GM12878 (cell line): Measurements from ENCODE around the gene NACC1. TPM values are rescaled to one million over a fixed set of nuclear protein-coding genes. Genes with fewer than 3 reads are reported as not detected.

Experiments used
- CEBPZ ChIP-seq: fragments of 150-350 bp; IDR thresholded peaks from 2 replicates; pipeline ENCODE4 v1.6.1; 2016; ENCODE audit warnings: low read depth, low read length
- CREM ChIP-seq: IDR thresholded peaks from 2 replicates; pipeline ENCODE4 v1.6.1; 2014; ENCODE audit warnings: antibody characterized with exemption, low read depth
- E4F1 ChIP-seq: fragments of 450-650 bp; IDR thresholded peaks from 2 replicates; pipeline ENCODE4 v1.6.1; 2018; ENCODE audit warnings: borderline replicate concordance, mild to moderate bottlenecking; ENCODE audit not compliant: partially characterized antibody
- ESRRA ChIP-seq: IDR thresholded peaks from 2 replicates; pipeline ENCODE4 v1.6.1; 2012; ENCODE audit warnings: mild to moderate bottlenecking, low read length, improper control_type of control experiment
- HDAC2 ChIP-seq: fragments of 200-600 bp; sonication (generic); IDR thresholded peaks from 2 replicates; pipeline ENCODE4 v1.6.1; 2017
- HSF1 ChIP-seq: fragments of 150-350 bp; IDR thresholded peaks from 2 replicates; pipeline ENCODE4 v1.6.1; 2014; ENCODE audit warnings: mild to moderate bottlenecking, low read depth, low read length
- IRF3 ChIP-seq: fragments of 450-650 bp; IDR thresholded peaks from 2 replicates; pipeline ENCODE4 v1.6.1; 2014; ENCODE audit warnings: mild to moderate bottlenecking
- JUND ChIP-seq: IDR thresholded peaks from 2 replicates; pipeline ENCODE4 v1.6.1; 2012; ENCODE audit warnings: low read depth, mild to moderate bottlenecking, low read length, improper control_type of control experiment, moderate library complexity
- NR2F1 ChIP-seq: fragments of 450-650 bp; conservative IDR thresholded peaks from 2 replicates; pipeline ENCODE4 v1.6.1; 2017; ENCODE audit warnings: mild to moderate bottlenecking
- PAX5 ChIP-seq: IDR thresholded peaks from 2 replicates; pipeline ENCODE4 v1.6.1; 2011; ENCODE audit warnings: low read depth, low read length, borderline replicate concordance
- POLR2A ChIP-seq: IDR thresholded peaks from 2 replicates; pipeline ENCODE4 v1.6.1; 2011; ENCODE audit warnings: low read depth, mild to moderate bottlenecking, low read length
- RB1 ChIP-seq: fragments of 450-650 bp; formaldehyde crosslinking; IDR thresholded peaks from 2 replicates; pipeline ENCODE4 v1.6.1; 2017; ENCODE audit warnings: mild to moderate bottlenecking, borderline replicate concordance
- RELA ChIP-seq: fragments of 450-650 bp; IDR thresholded peaks from 2 replicates; pipeline ENCODE4 v1.8.0; 2014; ENCODE audit warnings: borderline replicate concordance; ENCODE audit not compliant: partially characterized antibody
- RFX5 ChIP-seq: IDR thresholded peaks from 2 replicates; pipeline ENCODE4 v1.6.1; 2011; ENCODE audit warnings: low read depth, low read length, improper control_type of control experiment
- STAT3 ChIP-seq: IDR thresholded peaks from 2 replicates; pipeline ENCODE4 v1.6.1; 2011; ENCODE audit warnings: low read depth, low read length, improper control_type of control experiment
- YBX1 ChIP-seq: fragments of 450-650 bp; IDR thresholded peaks from 2 replicates; pipeline ENCODE4 v1.6.1; 2016; ENCODE audit warnings: antibody characterized with exemption
- ZNF207 ChIP-seq: fragments of 450-650 bp; IDR thresholded peaks from 2 replicates; pipeline ENCODE4 v1.6.1; 2014; ENCODE audit warnings: antibody characterized with exemption, mild to moderate bottlenecking, borderline replicate concordance
- ZNF384 ChIP-seq: IDR thresholded peaks from 2 replicates; pipeline ENCODE4 v1.6.1; 2012; ENCODE audit warnings: low read depth, mild to moderate bottlenecking, low read length, improper control_type of control experiment, borderline replicate concordance
- ZNF687 ChIP-seq: fragments of 450-650 bp; IDR thresholded peaks from 2 replicates; pipeline ENCODE4 v1.6.1; 2017; ENCODE audit warnings: mild to moderate bottlenecking, moderate library complexity
- polyA plus RNA-seq, 11 experiments: library from polyadenylated mRNA; depleted of rRNA in 4 of 11; unstranded in 6 of 11; stranded (reverse) in 5 of 11; fragments of >200 nt; fragmentation: Nextera tagmentation in 4 of 11; fragmentation: Illumina TruSeq in 1 of 11; extraction: Ambion mirVana in 4 of 11; extraction: Trizol in 1 of 11; gene quantifications; 1 replicate in 1 of 11; 2 replicates in 10 of 11; pipeline versions ENCODE4 v1.2.1 to v1.2.3, GENCODE V29; 2011 to 2016; ENCODE audit warnings: inconsistent platforms in 2 of 11, missing spikeins in 2 of 11, low read depth in 1 of 11
- total RNA-seq, 4 experiments: library from RNA; depleted of rRNA in 3 of 4; stranded (reverse); fragments of >200 nt in 3 of 4; fragmentation: Illumina TruSeq in 1 of 4; extraction: Trizol in 1 of 4; gene quantifications; 2 replicates each; pipeline versions ENCODE4 v1.2.1 to v1.2.3, GENCODE V29; 2013 to 2021

NACC1 gene
- total and polyA plus RNA-seq, 10 of the 15 experiments (the other 5 are each of a cell fraction or from before 2014, with no cell fraction given), result 0.18 to 120 (median 19.2) TPM

GRCh38 chr19:13152974-13153568 is 35.0 kb downstream of the NACC1 start (continued):
- TF ChIP-seq HSF1, result 0 out of 2 replicates have a peak, but pooled peaks have one; percentile 29
- 0 out of 2 replicates have a peak, but pooled peaks have one; percentile 0 for TF ChIP-seq IRF3
- TF ChIP-seq YBX1, result no peak
- TF ChIP-seq RFX5, result no peak
- TF ChIP-seq ZNF687, result peak; percentile 96
- TF ChIP-seq ZNF207, result peak; percentile 25; the same call in 1 of the 2 replicates
- TF ChIP-seq CREM, result peak; percentile 92
- peak; percentile 62 for TF ChIP-seq PAX5
- TF ChIP-seq NR2F1, result no peak; the same call in 1 of the 2 replicates
- TF ChIP-seq RELA, result peak; percentile 73
- TF ChIP-seq RB1, result peak; percentile 63; the same call in 1 of the 2 replicates
- TF ChIP-seq E4F1, result peak; percentile 7
- TF ChIP-seq CEBPZ, result no peak
- no peak for TF ChIP-seq ZNF384
- peak; percentile 98 for TF ChIP-seq POLR2A
- TF ChIP-seq JUND, result no peak; the same call in 1 of the 2 replicates
- no peak for TF ChIP-seq ESRRA
- no peak for TF ChIP-seq STAT3
- no peak for TF ChIP-seq HDAC2
